Chondrocyte (in vitro differentiated cells): ENCODE results near the gene TREH. TPM values are rescaled to one million over a fixed set of nuclear protein-coding genes. Genes with fewer than 3 reads are reported as not detected.

Experiments used
- DNase-seq: peaks from one replicate; pipeline ENCODE4 v3.0.0; 2021; ENCODE audit warnings: mixed read lengths, low spot score
- H3K27ac Mint-ChIP-seq: one replicate; pipeline ENCODE4 v1.8.0; 2021; ENCODE audit warnings: mild to moderate bottlenecking, moderate library complexity, mixed read lengths; ENCODE audit not compliant: unreplicated experiment
- H3K27me3 Mint-ChIP-seq: 2 replicates; pipeline ENCODE4 v1.8.0; 2021; ENCODE audit warnings: low read depth, mixed read lengths
- H3K36me3 Mint-ChIP-seq: 2 replicates; pipeline ENCODE4 v1.8.0; 2021; ENCODE audit warnings: low read depth, mixed read lengths
- H3K4me1 Mint-ChIP-seq: 2 replicates; pipeline ENCODE4 v1.8.0; 2021; ENCODE audit warnings: low read depth, mild to moderate bottlenecking, mixed read lengths
- H3K4me3 Mint-ChIP-seq: one replicate; pipeline ENCODE4 v1.8.0; 2021; ENCODE audit warnings: mild to moderate bottlenecking, moderate library complexity, mixed read lengths; ENCODE audit not compliant: unreplicated experiment
- H3K9me3 Mint-ChIP-seq: 2 replicates; pipeline ENCODE4 v1.8.0; 2021; ENCODE audit warnings: low read depth, mixed read lengths
- CTCF ChIP-seq: fragments of 200-600 bp; sonication (generic); IDR thresholded peaks from 2 replicates; pipeline ENCODE4 v1.5.0; 2021; ENCODE audit warnings: antibody characterized with exemption, mild to moderate bottlenecking, moderate library complexity
- total RNA-seq: library from RNA; stranded (reverse); gene quantifications from 3 replicates; pipeline ENCODE4 v1.2.1, GENCODE V29; 2021

The TREH gene
- total RNA-seq, 1 donor from 2014 or later = not detected

GRCh38 chr11:118697346-118697745 is 17.9 kb upstream of the TREH start:
- TF ChIP-seq CTCF = no peak
- Mint-ChIP-seq H3K27me3 (no peaks in the 10 kb centered on the region), H3K36me3 (no peaks in the 10 kb centered on the region), H3K4me3 (no peak overlapping the region), H3K4me1 (peaks cover 9% of the 10 kb centered on the region), H3K9me3 (peaks cover 4% of the 10 kb centered on the region), H3K27ac (no peak overlapping the region)
- no peak for DNase-seq

- Mint-ChIP-seq H3K36me3 (no peaks in the 10 kb centered on the region), H3K4me3 (no peak overlapping the region), H3K27ac (no peak overlapping the region)
Observed at GRCh38 chr11:118696673-118697226, 17.3 kb upstream of the TREH start.

GRCh38 chr11:118694771-118695170 is 15.3 kb upstream of the TREH start:
- H3K27ac Mint-ChIP-seq = no peak overlapping the region
- H3K27me3 Mint-ChIP-seq = no peaks in the 10 kb centered on the region
- H3K4me1 Mint-ChIP-seq = peaks cover 26% of the 10 kb centered on the region
- no peak for DNase-seq
- no peak for TF ChIP-seq CTCF
- H3K4me3 Mint-ChIP-seq = no peak overlapping the region
- no peaks in the 10 kb centered on the region for H3K36me3 Mint-ChIP-seq
- no peaks in the 10 kb centered on the region for H3K9me3 Mint-ChIP-seq

More at GRCh38 chr11:118696673-118697226, 17.3 kb upstream of the TREH start:
- Mint-ChIP-seq H3K27me3 (no peaks in the 10 kb centered on the region), H3K4me1 (peaks cover 15% of the 10 kb centered on the region), H3K9me3 (peaks cover 4% of the 10 kb centered on the region)
- no peak for DNase-seq
- TF ChIP-seq CTCF = no peak

- Mint-ChIP-seq H3K27me3 (no peaks in the 10 kb centered on the region), H3K36me3 (no peaks in the 10 kb centered on the region), H3K27ac (no peak overlapping the region), H3K9me3 (no peaks in the 10 kb centered on the region), H3K4me1 (peaks cover 26% of the 10 kb centered on the region), H3K4me3 (no peak overlapping the region)
- TF ChIP-seq CTCF = no peak
- DNase-seq = no peak
Observed at GRCh38 chr11:118694185-118694584, 14.7 kb upstream of the TREH start.

GRCh38 chr11:118691926-118692830 is 12.7 kb upstream of the TREH start:
- Mint-ChIP-seq H3K4me3 (no peak overlapping the region), H3K27ac (no peak overlapping the region), H3K4me1 (peaks cover 26% of the 10 kb centered on the region), H3K9me3 (no peaks in the 10 kb centered on the region), H3K27me3 (no peaks in the 10 kb centered on the region), H3K36me3 (no peaks in the 10 kb centered on the region)
- no peak for DNase-seq
- TF ChIP-seq CTCF = no peak
